Sciatic nerve (tissue), 2 donors: ENCODE measurements around the gene DIS3L. TPM values are rescaled to one million over a fixed set of nuclear protein-coding genes. Genes with fewer than 3 reads are reported as not detected.

ENCODE experiments used
- ATAC-seq: fragments of 200-7000 bp; cut with Tn5 transposase; one replicate; pipeline ENCODE4 v1.9.1; 2020; ENCODE audit warnings: mild to moderate bottlenecking, moderate library complexity
- DNase-seq: peaks from one replicate; pipeline ENCODE4 v3.0.0-alpha.2; 2020; ENCODE audit warnings: low spot score
- intact Hi-C: fragments of 100-400 bp; cut with DNase I; formaldehyde crosslinking; loops from one replicate; pipeline ENCODE4 v1.14.2; 2022
- total RNA-seq: library from RNA; stranded (reverse); fragmentation: NEBNext Ultra II Directional; extraction: Animal tissue kit (Norgen Biotek cat#: 25700); gene quantifications from one replicate; pipeline ENCODE4 v1.2.1, GENCODE V29; 2021
- donor health status: DM: no; HTN: no; CAD: no.
- donor health status: DM: no; HTN: no; CAD: no.

The DIS3L gene
- total RNA-seq, 1 donor from 2014 or later = 43.4 TPM

DNA sequence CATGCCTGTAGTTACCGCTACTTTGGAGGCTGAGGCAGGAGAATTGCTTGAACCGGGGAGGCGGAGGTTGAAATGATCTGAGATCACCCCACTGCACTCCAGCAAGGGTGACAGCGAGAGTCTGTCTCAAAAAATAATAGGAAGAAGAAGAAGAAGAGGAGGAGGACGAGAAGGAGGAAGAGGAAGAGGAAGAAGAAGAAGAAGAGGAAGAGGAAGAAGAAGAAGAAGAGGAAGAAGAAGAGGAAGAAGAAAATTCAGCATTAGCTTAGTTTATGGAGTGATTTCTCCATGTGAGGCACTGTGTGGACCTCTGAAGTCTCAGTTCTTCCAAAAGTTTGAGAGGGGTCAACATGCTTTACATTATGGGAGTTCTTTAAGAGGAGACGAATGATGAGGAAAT, 22.4 kb upstream of the DIS3L start:
- intact Hi-C loops = no loop called here
- ATAC-seq = no peak

DNA sequence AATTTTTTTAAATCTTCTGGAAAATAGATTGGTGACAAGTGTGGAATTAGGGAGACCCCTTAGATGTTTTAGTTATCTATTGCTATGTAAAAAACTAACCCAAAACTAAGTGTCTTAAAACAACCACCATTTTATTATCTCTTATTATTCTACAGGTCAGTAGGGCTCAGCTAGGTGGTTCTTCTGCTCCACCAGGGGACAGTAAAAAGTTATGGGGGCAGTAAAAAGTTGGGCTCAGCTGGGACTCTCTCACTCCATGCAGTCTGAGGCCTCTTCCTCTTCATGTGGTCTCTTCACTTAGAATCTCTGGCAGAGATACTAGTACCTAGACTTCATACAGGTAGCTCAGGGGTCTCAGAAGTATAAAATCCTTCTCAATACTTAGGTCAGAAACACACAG, 18.0 kb upstream of the DIS3L start:
- intact Hi-C loops = no loop called here
- DNase-seq (no peak), ATAC-seq (no peak)

More for the DNA sequence above, 22.4 kb upstream of the DIS3L start:
- DNase-seq = no peak

DNA sequence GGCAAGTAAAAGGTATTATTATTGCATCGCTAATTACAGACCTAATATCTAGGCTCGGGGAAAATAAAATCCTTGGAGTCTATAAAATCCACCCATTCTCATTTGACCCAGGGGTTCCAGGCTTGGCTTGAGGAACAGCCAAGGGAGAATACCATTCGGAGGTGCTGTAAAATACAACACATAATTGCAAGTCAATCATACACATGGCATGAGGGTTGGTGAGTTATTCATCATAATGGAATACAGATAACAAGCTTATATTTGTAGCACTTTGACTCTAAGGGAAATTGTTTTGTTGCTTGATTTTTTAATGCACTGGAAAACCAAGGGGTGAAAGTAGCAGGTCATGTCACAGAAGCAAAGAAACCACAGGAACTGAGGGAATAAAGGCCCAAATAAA, 16.8 kb upstream of the DIS3L start:
- DNase-seq (no peak), ATAC-seq (no peak)
- intact Hi-C loops = no loop called here

GRCh38 chr15:66278056-66278455, 15.3 kb upstream of the DIS3L start:
- DNase-seq (no peak), ATAC-seq (no peak)
- intact Hi-C loops = no loop called here

GRCh38 chr15:66278671-66279070, 14.7 kb upstream of the DIS3L start:
- DNase-seq (no peak), ATAC-seq (no peak)
- intact Hi-C loops = no loop called here

- intact Hi-C loops = no loop called here
- ATAC-seq = no peak
Measured at GRCh38 chr15:66284271-66284670, 9.1 kb upstream of the DIS3L start.

DNA sequence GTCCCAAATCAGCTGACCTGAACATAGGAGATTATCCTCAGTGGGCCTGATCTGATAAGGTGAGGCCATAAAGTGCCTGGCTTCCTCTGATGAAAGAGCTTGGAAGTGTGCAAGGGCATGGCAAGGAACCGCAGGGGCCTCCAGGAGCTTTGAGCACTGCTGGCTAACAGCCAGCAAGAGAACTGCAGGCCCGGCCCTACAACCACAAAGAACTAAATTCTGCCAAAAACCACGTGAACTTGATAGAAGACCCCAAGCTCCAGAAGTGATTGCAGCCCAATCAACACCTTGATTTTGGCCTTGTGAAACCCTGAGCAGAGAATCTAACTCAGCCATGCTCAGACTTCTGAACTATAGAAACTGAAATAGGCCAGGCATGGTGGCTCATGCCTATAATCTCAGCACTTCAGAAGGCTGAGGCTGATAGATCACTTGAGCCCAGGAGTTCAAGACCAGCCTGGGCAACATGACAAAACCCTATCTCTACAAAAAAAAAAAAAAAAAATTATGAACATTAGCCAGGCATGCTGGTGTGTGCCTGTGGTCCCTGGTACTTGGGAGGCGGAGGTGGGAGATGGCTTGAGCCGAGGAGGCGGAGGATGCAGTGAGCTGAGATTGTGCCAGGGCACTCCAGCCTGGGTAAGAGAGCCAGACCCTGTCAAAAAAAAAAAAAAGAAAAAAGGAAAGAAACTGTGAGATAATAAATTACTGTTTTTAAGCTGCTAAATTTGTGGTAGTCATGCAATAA, 7.7 kb upstream of the DIS3L start:
- ATAC-seq (no peak), DNase-seq (no peak)
- intact Hi-C loops = no loop called here

More at GRCh38 chr15:66284271-66284670, 9.1 kb upstream of the DIS3L start:
- no peak for DNase-seq

GRCh38 chr15:66287461-66288057, 5.8 kb upstream of the DIS3L start:
- intact Hi-C loops = no loop called here
- ATAC-seq (no peak), DNase-seq (no peak)

- intact Hi-C loops = no loop called here
- ATAC-seq (no peak), DNase-seq (no peak)
Measured at GRCh38 chr15:66288093-66288492, 5.3 kb upstream of the DIS3L start.

GRCh38 chr15:66288551-66289185, 4.7 kb upstream of the DIS3L start:
- DNase-seq (no peak), ATAC-seq (no peak)
- intact Hi-C loops = no loop called here

- DNase-seq (no peak), ATAC-seq (no peak)
- intact Hi-C loops = no loop called here
Measured at GRCh38 chr15:66290007-66290406, 3.4 kb upstream of the DIS3L start.

GRCh38 chr15:66290518-66290917, 2.9 kb upstream of the DIS3L start:
- DNase-seq (no peak), ATAC-seq (no peak)
- intact Hi-C loops = no loop called here

- ATAC-seq (no peak), DNase-seq (no peak)
- intact Hi-C loops = no loop called here
Measured at GRCh38 chr15:66291816-66292570, 1.4 kb upstream of the DIS3L start.

DNA sequence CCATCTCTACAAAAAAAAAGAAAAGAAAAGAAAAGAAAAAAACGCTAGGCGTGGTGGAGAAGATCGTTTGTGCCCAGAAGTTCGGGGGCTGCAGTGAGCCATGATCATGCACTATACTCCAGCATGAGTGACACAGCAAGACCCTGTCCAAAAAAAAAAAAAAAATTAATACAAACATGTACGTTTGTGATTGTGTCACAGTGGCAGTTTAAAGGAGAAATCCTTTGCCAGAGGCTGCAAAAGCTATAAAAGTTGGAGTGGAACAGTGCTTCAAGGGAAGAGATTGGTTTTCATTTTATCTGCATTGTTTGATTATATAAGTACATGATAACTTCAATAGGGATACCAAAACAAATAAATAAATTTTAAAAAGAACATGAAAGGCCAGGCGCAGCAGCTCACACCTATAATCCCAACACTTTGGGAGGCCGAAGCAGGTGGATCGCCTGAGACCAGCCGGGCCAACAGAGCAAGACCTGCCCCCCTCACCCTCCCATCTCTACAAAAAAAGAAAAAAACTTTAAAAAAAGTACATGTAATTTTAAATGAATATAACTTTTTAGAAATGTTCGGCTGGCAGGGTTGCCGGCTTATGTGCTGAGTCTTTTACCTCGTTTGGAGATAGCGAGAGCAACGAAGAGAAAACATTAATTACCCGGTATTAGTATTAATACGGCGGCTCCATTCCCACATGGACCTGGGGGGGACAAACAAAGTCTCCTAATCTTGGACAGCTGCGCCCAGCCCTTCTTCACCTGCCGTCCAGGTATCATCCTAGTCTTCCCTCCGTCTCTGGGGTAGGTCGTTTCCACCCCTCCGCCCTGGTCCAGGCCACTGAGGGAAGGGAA, 573 bp upstream of the DIS3L start:
- no peak for ATAC-seq
- intact Hi-C loops = no loop called here
- DNase-seq = no peak

DNA sequence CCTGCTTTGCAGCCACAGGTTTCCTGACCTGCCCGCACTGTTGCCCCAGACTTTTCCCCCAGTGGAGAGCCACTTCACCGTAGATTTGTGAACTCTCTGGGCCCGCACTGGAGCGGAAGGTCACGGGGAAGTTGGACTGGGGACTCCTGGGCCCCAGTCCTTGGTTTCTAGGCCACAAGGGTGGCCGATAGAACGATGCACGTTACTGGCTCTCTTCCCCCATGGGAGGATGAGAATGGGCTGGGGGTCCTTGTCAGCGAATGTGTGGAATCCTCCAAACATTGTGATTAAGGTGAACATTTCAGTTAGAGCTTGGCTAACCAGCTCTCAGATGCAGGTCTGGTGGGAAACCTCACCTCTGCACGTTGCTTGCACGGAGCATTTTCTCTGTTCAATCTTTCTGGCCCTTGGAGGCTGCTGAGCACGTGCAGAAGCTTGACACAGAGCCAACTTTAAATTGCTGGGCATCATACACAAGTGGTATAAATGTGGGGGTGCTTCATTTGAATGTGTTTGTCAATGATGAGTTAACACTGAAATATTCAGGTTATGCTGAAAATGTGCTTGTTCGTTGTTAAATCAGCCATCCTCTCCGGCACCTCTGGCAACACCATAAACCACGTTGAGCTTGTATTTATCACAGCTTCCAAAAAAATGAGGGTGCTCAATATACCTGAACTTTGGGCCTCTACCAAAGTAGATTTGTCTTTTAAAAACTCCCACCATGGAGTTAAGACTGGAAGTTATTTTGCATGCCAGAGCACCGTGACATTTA, 976 bp downstream of the DIS3L start:
- peak; percentile 65 for ATAC-seq
- intact Hi-C loops = no loop called here
- DNase-seq = no peak

GRCh38 chr15:66294932-66295235, 1.5 kb downstream of the DIS3L start:
- ATAC-seq (no peak), DNase-seq (no peak)
- intact Hi-C loops = no loop called here

GRCh38 chr15:66296186-66296585, 2.8 kb downstream of the DIS3L start:
- ATAC-seq (no peak), DNase-seq (no peak)
- intact Hi-C loops = no loop called here

- intact Hi-C loops = no loop called here
- no peak for DNase-seq
- ATAC-seq = no peak
Measured at GRCh38 chr15:66298803-66299251, 5.5 kb downstream of the DIS3L start.
